GM21515 (cell line): ENCODE measurements around the gene KTI12.
A peak's percentile ranks its signal among the peaks of the same experiment; 100 is the strongest.
"Not testable (repeated sequence)": the region's sequence is repeated elsewhere in the genome, so short reads cannot be mapped to it uniquely, and the experiment has no call there.

Experiments
- ATAC-seq: cut with Tn5 transposase; IDR thresholded peaks from one replicate; pipeline ENCODE4 v1.9.1; 2021; ENCODE audit not compliant: unreplicated experiment

Gene KTI12

GRCh38 chr1:52033190-52034049 lies at the start of gene KTI12:
Gene KTI12 (minus strand): TSS chr1:52033810. CDS start chr1:52033761, 49 bp downstream.
- peak; percentile 84 for ATAC-seq

GRCh38 chr1:52080014-52080415 lies 46.4 kb upstream of the KTI12 start:
- ATAC-seq: no peak

- not testable (repeated sequence) for ATAC-seq
These were observed 43.7 kb upstream of the KTI12 start for GRCh38 chr1:52077277-52077676.

GRCh38 chr1:52072291-52072690 lies 38.7 kb upstream of the KTI12 start:
- ATAC-seq: no peak

- ATAC-seq: no peak
These were observed 37.1 kb upstream of the KTI12 start for GRCh38 chr1:52070704-52071103.

- ATAC-seq: no peak
These were observed 29.6 kb upstream of the KTI12 start for GRCh38 chr1:52063192-52063591.

GRCh38 chr1:52060822-52061221 lies 27.2 kb upstream of the KTI12 start:
- no peak for ATAC-seq

- ATAC-seq: no peak
These were observed 26.3 kb upstream of the KTI12 start for GRCh38 chr1:52059888-52060287.

GRCh38 chr1:52059321-52059720 lies 25.7 kb upstream of the KTI12 start:
- no peak for ATAC-seq

- no peak for ATAC-seq
These were observed 24.3 kb upstream of the KTI12 start for GRCh38 chr1:52057876-52058415.

GRCh38 chr1:52057255-52057654 lies 23.6 kb upstream of the KTI12 start:
- no peak for ATAC-seq

- ATAC-seq: peak; percentile 41
These were observed 23.3 kb upstream of the KTI12 start for GRCh38 chr1:52056937-52057231.

GRCh38 chr1:52056163-52056936 lies 22.7 kb upstream of the KTI12 start, which contains the start of gene BTF3L4:
Gene BTF3L4 (plus strand): TSS chr1:52056295. CDS start chr1:52059848, 3,553 bp downstream.
- ATAC-seq: peak; percentile 74

GRCh38 chr1:52055866-52056162 lies 22.2 kb upstream of the KTI12 start:
- ATAC-seq: no peak

- peak; percentile 43 for ATAC-seq
These were observed 21.7 kb upstream of the KTI12 start, which contains the start of gene TXNDC12 for GRCh38 chr1:52055066-52055865. Gene TXNDC12 (minus strand): TSS chr1:52055191. CDS start chr1:52055096, 95 bp downstream.

GRCh38 chr1:52054496-52055065 lies 21.0 kb upstream of the KTI12 start:
- no peak for ATAC-seq

- no peak for ATAC-seq
These were observed 20.3 kb upstream of the KTI12 start for GRCh38 chr1:52053862-52054261.

GRCh38 chr1:52049337-52049736 lies 15.7 kb upstream of the KTI12 start:
- ATAC-seq: not testable (repeated sequence)

GRCh38 chr1:52045666-52046195 lies 12.1 kb upstream of the KTI12 start:
- ATAC-seq: not testable (repeated sequence)

GRCh38 chr1:52045236-52045635 lies 11.6 kb upstream of the KTI12 start:
- ATAC-seq: no peak
